Astrocyte of the hippocampus (primary cell): ENCODE data around the gene TMPRSS6.

Source experiments
- DNase-seq: peaks from one replicate; pipeline ENCODE4 v3.0.0; 2011; ENCODE audit warnings: low read depth, low spot score

TMPRSS6 gene

DNA sequence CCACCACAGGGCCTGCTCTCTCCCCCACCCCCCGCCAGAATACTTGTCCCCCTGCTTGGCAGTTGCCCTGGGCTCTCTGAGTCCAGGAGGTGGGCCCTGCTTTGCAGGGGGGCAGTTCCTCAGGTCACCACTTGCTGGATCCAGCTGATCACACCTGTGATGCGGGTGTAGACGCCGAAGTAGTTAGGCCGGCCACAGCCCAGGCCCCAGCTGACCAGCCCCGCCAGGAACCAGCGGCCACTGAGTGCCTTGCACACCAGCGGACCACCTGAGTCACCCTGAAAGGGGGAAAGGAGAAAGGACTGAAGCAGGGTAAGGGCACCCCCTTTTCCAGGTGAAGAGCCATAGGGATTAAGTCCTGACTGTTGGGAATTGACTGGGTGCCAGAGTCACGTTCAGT lies 43.6 kb downstream of the TMPRSS6 start:
- DNase-seq = no peak

DNA sequence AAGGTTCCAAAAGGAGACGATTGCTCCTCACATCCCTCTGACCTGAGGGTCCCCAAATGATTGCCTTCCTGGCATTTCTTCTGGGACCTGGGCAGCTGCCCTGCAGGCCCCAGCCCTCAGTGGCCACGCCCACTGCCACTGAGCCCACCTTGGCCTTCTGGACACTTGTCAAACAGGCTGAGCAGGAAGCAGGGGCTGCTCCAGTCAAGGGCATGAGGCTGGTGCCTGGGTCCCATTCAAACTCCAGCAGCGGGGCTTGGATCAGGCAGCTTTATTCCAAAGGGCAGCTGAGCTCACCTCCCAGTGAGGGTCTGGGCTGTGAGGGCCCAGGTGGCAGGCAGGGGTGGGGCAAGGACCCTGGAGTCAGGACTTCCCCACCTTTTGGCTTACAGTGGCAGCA lies 44.3 kb downstream of the TMPRSS6 start:
- no peak for DNase-seq

DNA sequence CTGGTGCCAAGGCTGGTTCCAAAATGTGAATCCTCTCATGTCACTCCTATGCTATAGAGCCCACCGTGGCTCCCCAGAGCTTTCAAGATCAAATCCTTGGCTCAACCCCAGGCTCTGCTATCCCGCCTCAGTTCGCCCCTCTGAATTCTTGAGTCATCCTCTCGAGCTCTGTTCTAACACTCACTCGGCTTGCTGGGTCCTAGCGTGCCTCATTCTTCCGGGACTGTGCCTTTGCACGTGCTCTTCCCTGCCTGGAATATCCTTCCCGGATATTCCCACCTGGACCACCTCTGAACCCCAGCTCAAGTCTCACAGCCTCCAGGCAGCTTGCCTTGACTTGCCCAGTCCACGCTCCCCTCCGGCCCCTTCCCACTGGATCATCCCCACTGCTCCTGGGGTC lies 45.0 kb downstream of the TMPRSS6 start:
- DNase-seq = no peak

DNA sequence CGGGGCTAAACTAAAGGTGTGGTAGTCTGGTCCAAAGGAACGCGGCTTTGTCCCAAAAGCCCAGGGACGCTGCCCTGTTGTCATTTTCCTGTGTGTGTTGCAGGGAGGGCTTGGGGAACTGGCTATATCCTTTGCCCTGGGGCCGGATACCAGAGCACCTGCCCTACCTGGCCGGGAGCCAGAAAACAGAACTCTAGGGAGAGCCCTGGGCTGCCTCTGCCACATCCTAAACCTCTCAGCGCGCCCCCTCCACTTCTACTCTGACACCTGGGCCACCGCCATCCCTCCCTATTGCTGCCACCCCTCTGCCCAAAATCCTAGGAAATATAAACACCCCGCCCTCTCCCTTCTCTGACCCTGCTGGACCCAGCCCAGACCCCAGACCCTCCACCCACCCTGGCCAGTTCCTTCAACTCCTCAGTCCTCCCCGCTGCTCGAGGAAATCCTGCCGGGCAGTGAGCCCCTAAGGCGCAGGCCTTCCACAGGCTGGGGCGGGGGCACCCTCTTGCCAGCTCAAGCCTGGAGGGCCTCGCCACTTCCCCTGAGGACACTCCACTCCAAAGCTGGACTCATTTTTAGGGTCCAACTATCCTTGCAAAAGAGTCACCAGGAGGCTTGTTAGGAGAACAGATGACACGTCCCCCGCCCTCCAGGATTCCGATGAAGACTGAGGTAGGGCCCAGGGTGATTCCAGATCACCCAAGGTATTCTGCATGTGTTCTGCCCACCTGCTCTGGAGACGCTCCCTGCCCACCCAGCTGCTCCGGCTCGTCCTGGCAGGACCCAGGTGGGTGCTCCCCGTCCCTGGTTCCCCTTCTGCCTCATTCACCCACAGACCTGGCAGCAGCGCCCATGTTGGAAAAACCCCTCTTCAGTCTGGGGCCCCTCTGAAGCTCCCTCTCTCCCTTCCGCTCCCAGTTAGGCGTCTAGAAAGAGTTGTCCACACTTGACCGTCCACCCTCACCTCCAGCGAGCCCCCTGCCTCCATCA lies 45.8 kb downstream of the TMPRSS6 start:
- no peak for DNase-seq

- no peak for DNase-seq
Observed at GRCh38 chr22:37062702-37063381, 46.7 kb downstream of the TMPRSS6 start.

DNA sequence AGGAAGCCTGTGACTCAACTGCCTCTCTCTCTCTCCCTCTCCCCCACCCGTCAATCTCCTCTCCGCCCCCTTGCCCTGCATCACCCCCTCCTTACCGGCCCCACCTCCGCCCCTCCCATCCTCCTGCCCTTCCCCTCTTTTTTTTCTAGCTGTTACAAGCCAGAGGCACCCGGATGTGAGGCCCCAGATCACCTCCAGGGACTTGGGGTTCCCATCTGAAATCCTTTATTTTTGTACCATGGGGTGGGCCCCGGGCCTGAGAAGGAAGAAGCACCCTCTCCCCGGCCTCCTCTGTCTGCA lies 47.2 kb downstream of the TMPRSS6 start:
- DNase-seq = no peak

GRCh38 chr22:37061611-37062375 lies 47.7 kb downstream of the TMPRSS6 start:
- DNase-seq = no peak

DNA sequence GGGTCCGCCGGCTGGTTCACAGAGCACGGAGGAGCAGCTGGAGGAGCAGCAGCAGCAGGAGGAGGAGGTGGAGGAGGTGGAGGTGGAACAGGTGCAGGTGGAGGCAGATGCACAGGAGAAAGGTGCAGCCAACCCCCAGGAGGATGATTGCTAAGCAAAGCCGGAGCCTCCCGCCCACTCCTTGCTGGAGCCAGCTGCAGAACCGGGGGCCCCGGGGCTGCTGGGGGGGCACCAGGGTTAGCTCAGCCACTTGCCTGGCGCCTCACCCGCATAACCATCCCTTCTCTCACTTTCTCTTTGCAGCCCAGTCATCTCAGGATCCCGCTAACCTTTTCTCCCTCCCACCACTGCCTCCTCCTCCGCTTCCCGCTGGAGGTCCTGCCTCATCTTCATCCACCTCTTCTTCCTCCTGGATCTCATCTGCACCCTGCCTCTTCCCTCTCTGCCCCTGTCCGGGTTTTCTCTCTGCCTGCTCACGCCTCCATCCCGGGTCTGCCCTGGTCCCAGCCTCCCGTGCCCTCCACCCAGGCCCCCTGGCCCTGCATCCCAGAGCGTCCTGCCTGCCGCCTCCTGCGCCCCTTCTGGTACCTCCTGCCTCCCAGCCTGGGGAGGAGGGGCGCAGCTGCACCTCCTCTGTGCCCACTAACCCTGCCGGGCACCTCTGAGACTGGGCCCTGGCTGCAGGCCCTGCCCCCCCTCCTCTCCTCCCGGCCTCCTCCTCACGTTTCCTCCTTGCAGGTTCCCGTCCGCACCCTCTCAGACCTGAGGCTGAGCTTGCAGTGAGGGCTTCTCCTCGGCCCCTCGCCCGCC lies 48.5 kb downstream of the TMPRSS6 start:
- DNase-seq = no peak

DNA sequence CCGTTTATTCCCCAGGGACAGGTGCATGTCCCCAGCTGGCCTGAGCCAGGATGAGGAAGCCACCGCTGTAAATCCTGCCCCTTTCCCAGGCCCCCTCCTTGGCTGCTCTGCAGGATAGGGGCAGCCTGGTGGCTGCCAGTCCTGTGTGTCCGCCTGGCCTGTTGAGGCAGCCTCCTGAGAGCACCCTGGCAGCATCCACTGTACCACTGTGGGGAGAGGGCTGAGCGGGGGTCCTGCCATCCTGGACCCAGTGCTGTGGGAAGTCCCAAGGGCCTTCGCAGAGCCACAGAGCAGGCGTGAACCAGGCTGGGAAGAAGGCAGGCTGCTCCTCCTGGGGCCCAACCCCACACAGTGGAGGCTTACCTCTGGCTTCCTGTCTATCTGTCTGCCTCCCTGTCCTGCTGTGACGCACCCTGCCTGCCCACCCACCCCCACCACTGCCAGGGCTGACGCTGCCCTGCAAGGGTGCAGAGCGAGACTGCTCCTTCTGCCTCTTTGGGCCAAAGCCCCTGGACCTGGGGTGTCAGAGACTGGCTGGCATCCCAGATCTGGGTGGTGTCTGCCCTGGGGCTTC lies 49.5 kb downstream of the TMPRSS6 start:
- no peak for DNase-seq

GRCh38 chr22:37058917-37059701 lies 50.4 kb downstream of the TMPRSS6 start:
- no peak for DNase-seq

GRCh38 chr22:37057796-37058510 lies 51.6 kb downstream of the TMPRSS6 start:
- no peak for DNase-seq

DNA sequence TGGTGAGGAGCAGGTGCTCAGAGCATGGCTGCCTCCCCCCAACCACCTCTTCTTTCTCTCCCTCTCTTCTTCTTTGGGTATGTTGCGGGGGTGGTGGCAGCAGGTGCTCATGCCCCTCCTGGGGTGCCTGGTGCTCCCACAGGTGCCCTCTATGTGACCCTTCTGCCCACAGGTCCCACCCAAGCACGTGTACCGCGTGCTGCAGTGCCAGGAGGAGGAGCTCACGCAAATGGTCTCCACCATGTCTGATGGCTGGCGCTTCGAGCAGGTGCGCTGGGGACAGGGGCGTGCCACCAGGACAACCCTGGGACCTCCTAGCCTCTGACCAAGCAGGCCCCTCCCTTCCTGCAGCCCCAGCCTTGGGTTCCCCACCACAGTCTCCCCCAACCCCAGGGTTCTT lies 52.3 kb downstream of the TMPRSS6 start:
- no peak for DNase-seq

DNA sequence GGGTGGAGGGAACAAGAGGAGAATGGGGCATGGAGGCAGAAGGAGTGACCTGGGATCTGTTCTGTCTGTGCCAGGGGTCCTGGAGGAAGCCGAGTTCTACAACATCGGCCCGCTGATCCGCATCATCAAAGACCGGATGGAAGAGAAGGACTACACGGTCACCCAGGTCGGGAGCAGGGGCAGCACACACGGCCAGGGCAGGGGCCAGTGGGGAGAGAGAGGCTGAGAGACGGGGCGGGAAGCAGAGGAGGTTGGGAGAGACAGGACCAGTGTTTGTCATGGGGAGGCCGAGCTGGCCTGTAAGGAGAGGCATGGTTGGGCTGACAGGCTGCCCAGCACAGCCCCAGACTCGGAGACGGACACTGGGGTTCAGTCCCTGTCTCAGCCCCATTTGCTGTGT lies 53.3 kb downstream of the TMPRSS6 start:
- no peak for DNase-seq

GRCh38 chr22:37054600-37055365 lies 54.7 kb downstream of the TMPRSS6 start:
- no peak for DNase-seq

DNA sequence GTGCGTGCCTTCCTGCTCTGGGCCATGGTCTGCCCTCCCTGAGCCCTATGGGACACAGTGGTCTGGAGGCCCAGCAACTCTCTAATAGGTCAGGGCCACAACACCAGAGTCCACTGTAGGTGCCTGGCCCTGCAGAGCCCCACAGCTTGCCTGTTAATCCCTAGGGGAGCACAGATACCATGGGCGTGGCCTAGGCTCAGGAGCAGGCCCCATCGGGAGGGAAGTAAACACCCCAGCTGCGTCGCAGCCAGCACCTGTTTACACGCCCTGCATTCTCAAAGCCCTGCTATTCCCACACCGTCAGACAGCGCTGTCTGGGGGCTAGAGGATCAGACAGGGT lies 55.5 kb downstream of the TMPRSS6 start:
- DNase-seq = no peak

DNA sequence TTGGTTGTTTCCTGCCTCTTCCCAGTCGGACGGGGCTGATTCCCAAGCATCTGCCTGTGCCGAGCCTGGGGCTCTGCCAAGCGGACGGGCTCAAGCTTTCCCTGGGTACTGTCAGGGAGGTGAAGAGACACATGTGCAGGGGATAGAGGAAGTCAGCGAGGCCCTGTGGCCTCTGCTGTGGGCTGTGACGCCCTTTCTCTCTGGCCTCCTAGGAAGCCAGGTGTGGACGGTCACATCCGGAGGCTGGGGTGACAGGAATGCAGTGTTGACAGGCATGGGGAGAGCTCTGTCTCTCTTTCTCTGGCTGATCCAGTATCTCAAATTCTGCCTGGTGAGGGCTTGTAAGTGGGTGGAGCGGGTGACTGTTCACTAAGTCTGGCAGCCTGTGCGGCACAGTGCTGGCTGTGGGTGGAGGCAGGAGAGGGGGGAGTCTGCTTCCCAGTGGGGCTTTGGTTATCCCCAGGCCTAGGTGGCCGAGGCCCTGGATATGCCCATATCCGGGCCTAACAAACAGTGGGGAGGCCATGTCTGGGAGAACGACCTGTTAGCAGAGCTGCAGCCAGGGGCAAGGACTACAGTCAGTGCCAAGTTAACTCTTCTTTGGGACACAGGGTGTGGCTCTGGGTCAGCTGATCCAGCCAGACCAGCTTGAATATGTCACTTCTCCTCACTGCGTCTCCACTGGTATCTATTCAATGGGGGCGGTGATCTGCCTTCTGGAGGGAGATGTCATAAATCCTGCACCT lies 56.0 kb downstream of the TMPRSS6 start:
- no peak for DNase-seq

- no peak for DNase-seq
Observed at GRCh38 chr22:37052386-37053309, 56.9 kb downstream of the TMPRSS6 start.
